H9 (cell line): ENCODE results near the gene LAMB1. TPM values are rescaled to one million over a fixed set of nuclear protein-coding genes. Genes with fewer than 3 reads are reported as not detected.

ENCODE experiments used
- DNase-seq: peaks from one replicate; pipeline ENCODE4 v3.0.0-alpha.2; 2017
- H2AFZ ChIP-seq: one replicate; pipeline ENCODE4 v1.6.1; 2013; ENCODE audit warnings: mild to moderate bottlenecking, low read length, control low read depth, moderate library complexity
- H2AK5ac ChIP-seq: 2 replicates; pipeline ENCODE4 v1.6.1; 2013; ENCODE audit warnings: low read length, control low read depth, mixed read lengths; ENCODE audit not compliant: insufficient read length
- H2BK120ac ChIP-seq: one replicate; pipeline ENCODE4 v1.6.1; 2013; ENCODE audit warnings: low read depth, mild to moderate bottlenecking, low read length, control low read depth, inconsistent platforms; ENCODE audit not compliant: poor library complexity, severe bottlenecking
- H2BK12ac ChIP-seq: 2 replicates; pipeline ENCODE4 v1.6.1; 2013; ENCODE audit warnings: low read length, control low read depth, mixed read lengths, low read depth; ENCODE audit not compliant: insufficient read length
- H2BK15ac ChIP-seq: 2 replicates; pipeline ENCODE4 v1.6.1; 2013; ENCODE audit warnings: low read depth, low read length, control low read depth
- H2BK20ac ChIP-seq: one replicate; pipeline ENCODE4 v1.6.1; 2013; ENCODE audit warnings: low read depth, mild to moderate bottlenecking, low read length, control low read depth, inconsistent platforms; ENCODE audit not compliant: poor library complexity, severe bottlenecking
- H2BK5ac ChIP-seq: 2 replicates; pipeline ENCODE4 v1.6.1; 2013; ENCODE audit warnings: low read length, control low read depth, mixed read lengths; ENCODE audit not compliant: insufficient read length
- H3K14ac ChIP-seq: 2 replicates; pipeline ENCODE4 v1.6.1; 2013; ENCODE audit warnings: low read length, control low read depth; ENCODE audit not compliant: insufficient read depth
- H3K18ac ChIP-seq: 2 replicates; pipeline ENCODE4 v1.6.1; 2013; ENCODE audit warnings: low read depth, mild to moderate bottlenecking, mixed read lengths, low read length, control low read depth; ENCODE audit not compliant: insufficient read length
- H3K23ac ChIP-seq: 2 replicates; pipeline ENCODE4 v1.6.1; 2013; ENCODE audit warnings: low read length, control low read depth, mixed read lengths, low read depth; ENCODE audit not compliant: insufficient read length
- H3K23me2 ChIP-seq: 2 replicates; pipeline ENCODE4 v1.6.1; 2013; ENCODE audit warnings: low read depth, mild to moderate bottlenecking, mixed read lengths, low read length, control low read depth; ENCODE audit not compliant: insufficient read length, poor library complexity, severe bottlenecking
- H3K27ac ChIP-seq: 2 replicates; pipeline ENCODE4 v1.5.1; 2013; ENCODE audit warnings: low read length, control low read depth, mixed read lengths, low read depth; ENCODE audit not compliant: insufficient read length
- H3K27me3 ChIP-seq: 2 replicates; pipeline ENCODE4 v1.6.1; 2013; ENCODE audit warnings: low read length, control low read depth, inconsistent platforms; ENCODE audit not compliant: insufficient read depth
- H3K4ac ChIP-seq: 2 replicates; pipeline ENCODE4 v1.6.1; 2013; ENCODE audit warnings: low read depth, mild to moderate bottlenecking, control low read depth, inconsistent platforms, low read length, moderate library complexity
- H3K4me1 ChIP-seq: 2 replicates; pipeline ENCODE4 v1.6.1; 2013; ENCODE audit warnings: low read length, control low read depth, inconsistent platforms; ENCODE audit not compliant: insufficient read depth
- H3K4me2 ChIP-seq: 2 replicates; pipeline ENCODE4 v1.6.1; 2013; ENCODE audit warnings: low read length, control low read depth, mixed read lengths; ENCODE audit not compliant: insufficient read length, insufficient read depth
- H3K56ac ChIP-seq: 2 replicates; pipeline ENCODE4 v1.6.1; 2013; ENCODE audit warnings: low read depth, mild to moderate bottlenecking, mixed read lengths, low read length, control low read depth; ENCODE audit not compliant: insufficient read length
- H3K79me1 ChIP-seq: 2 replicates; pipeline ENCODE4 v1.6.1; 2013; ENCODE audit warnings: low read depth, mild to moderate bottlenecking, moderate library complexity, low read length, control low read depth, inconsistent platforms; ENCODE audit not compliant: insufficient read depth, poor library complexity, severe bottlenecking
- H3K79me2 ChIP-seq: 2 replicates; pipeline ENCODE4 v1.6.1; 2013; ENCODE audit warnings: low read length, control low read depth, inconsistent platforms; ENCODE audit not compliant: insufficient read depth
- H3K9ac ChIP-seq: 2 replicates; pipeline ENCODE4 v1.6.1; 2013; ENCODE audit warnings: low read length, control low read depth, mixed read lengths; ENCODE audit not compliant: insufficient read length; ENCODE audit errors: extremely low read depth
- H3K9me3 ChIP-seq: one replicate; pipeline ENCODE4 v1.6.1; 2013; ENCODE audit warnings: low read depth, low read length, inconsistent platforms; ENCODE audit not compliant: control insufficient read depth
- H3T11ph ChIP-seq: one replicate; pipeline ENCODE4 v1.6.1; 2013; ENCODE audit warnings: mild to moderate bottlenecking, low read length, control low read depth, inconsistent platforms
- H4K20me1 ChIP-seq: one replicate; pipeline ENCODE4 v1.6.1; 2013; ENCODE audit not compliant: control insufficient read depth, insufficient read length, insufficient read depth
- H4K5ac ChIP-seq: 2 replicates; pipeline ENCODE4 v1.6.1; 2013; ENCODE audit warnings: low read depth, mild to moderate bottlenecking, mixed read lengths, low read length, control low read depth; ENCODE audit not compliant: insufficient read length
- H4K8ac ChIP-seq: replicated peaks from 2 replicates; pipeline ENCODE4 v1.6.1; 2013; ENCODE audit warnings: low read length, control low read depth, mixed read lengths, low read depth; ENCODE audit not compliant: insufficient read length
- H4K91ac ChIP-seq: 2 replicates; pipeline ENCODE4 v1.6.1; 2013; ENCODE audit warnings: low read depth, mild to moderate bottlenecking, moderate library complexity, mixed read lengths, low read length, control low read depth; ENCODE audit not compliant: insufficient read length
- H3K27ac Mint-ChIP-seq, 3 experiments: 2 replicates in 2 of 3; 3 replicates in 1 of 3; pipeline ENCODE4 v1.8.0; 2020 to 2021; ENCODE audit warnings: mixed read lengths in 3 of 3, mild to moderate bottlenecking in 1 of 3, moderate library complexity in 1 of 3
- H3K27me3 Mint-ChIP-seq: 2 replicates; pipeline ENCODE4 v1.8.0; 2021; ENCODE audit warnings: low read depth, mild to moderate bottlenecking, moderate library complexity, mixed read lengths
- H3K36me3 Mint-ChIP-seq, 3 experiments: 2 replicates in 2 of 3; 3 replicates in 1 of 3; pipeline ENCODE4 v1.8.0; 2020 to 2021; ENCODE audit warnings: low read depth in 3 of 3, mixed read lengths in 3 of 3; ENCODE audit not compliant: insufficient read depth in 1 of 3
- H3K4me1 Mint-ChIP-seq, 2 experiments: 2 replicates each; pipeline ENCODE4 v1.8.0; 2020; ENCODE audit warnings: mixed read lengths in 2 of 2
- H3K4me3 Mint-ChIP-seq, 2 experiments: 2 replicates in 1 of 2; 3 replicates in 1 of 2; pipeline ENCODE4 v1.8.0; 2020 to 2021; ENCODE audit warnings: mild to moderate bottlenecking in 2 of 2, mixed read lengths in 2 of 2, moderate library complexity in 1 of 2
- H3K9me3 Mint-ChIP-seq, 2 experiments: 2 replicates in 1 of 2; 3 replicates in 1 of 2; pipeline ENCODE4 v1.8.0; 2020; ENCODE audit warnings: mild to moderate bottlenecking in 2 of 2, mixed read lengths in 2 of 2, moderate library complexity in 1 of 2
- WGBS: extraction: QIAGEN DNeasy Blood & Tissue Kit; methylation state at CpG from one replicate; pipeline ENCODE4 v1.1.7; 2013; ENCODE audit warnings: missing lambda C conversion rate, low lambda C conversion rate, mixed read lengths; ENCODE audit not compliant: insufficient read length; ENCODE audit errors: extremely low coverage; 5-methylcytosine and 5-hydroxymethylcytosine counted together
- total RNA-seq: library from RNA; stranded (reverse); gene quantifications from 2 replicates; pipeline ENCODE4 v1.2.1, GENCODE V29; 2021
- TF ChIP-seq, protein P1 (sequence below): fragments of 200-600 bp; sonication (generic); conservative IDR thresholded peaks from 3 replicates; pipeline ENCODE4 v1.8.0; 2021; ENCODE audit warnings: antibody characterized with exemption, mild to moderate bottlenecking

LAMB1 gene
- total RNA-seq, 1 experiment from 2014 or later: 75.8 TPM

DNA sequence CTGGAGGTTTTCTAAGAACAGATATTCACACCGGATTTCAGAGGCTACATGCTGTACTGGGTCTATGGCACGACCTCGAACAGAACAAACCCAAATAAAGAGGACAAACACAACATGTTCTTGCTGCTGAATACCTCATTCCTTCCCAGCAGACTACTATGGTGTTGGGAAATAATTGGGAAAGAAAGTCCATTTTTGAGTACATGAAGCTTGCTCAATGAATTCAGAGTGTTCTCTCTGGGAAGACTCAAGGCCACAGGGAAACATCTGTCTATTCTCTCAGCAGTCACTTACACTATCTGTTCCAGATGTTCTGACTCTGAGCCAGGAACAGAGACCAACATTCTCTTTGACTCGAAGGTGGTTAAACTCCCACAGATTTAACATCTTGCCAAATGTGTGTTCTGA is 30.9 kb downstream of the LAMB1 start:
- Mint-ChIP-seq H3K4me1 (peaks cover 20 to 23% of the 10 kb centered on the region in 2 experiments), H3K4me3 (no peak overlapping the region), H3K27me3 (no peaks in the 10 kb centered on the region), H3K9me3 (no peaks in the 10 kb centered on the region), H3K27ac (no peak overlapping the region; a peak in 1 of 7 replicates), H3K36me3 (peaks cover 19 to 61% (median 44%) of the 10 kb centered on the region in 3 experiments; a peak in 6 of 7 replicates)
- Histone ChIP-seq H2BK20ac (no peak overlapping the region), H3K4me2 (no peak overlapping the region), H2AK5ac (no peak overlapping the region), H3K79me1 (no peaks in the 10 kb centered on the region), H2BK12ac (no peak overlapping the region), H2BK5ac (no peak overlapping the region), H3K23me2 (no peaks in the 10 kb centered on the region), H3K27me3 (no peaks in the 10 kb centered on the region), H4K8ac (no peak overlapping the region), H3K27ac (no peak overlapping the region), H3K9me3 (no peaks in the 10 kb centered on the region), H3K4me1 (peaks cover 9% of the 10 kb centered on the region; the same call in 1 of the 2 replicates), H4K20me1 (no peaks in the 10 kb centered on the region), H3K56ac (no peak overlapping the region), H3K9ac (no peak overlapping the region), H3K18ac (no peak overlapping the region), H2BK120ac (no peak overlapping the region), H2BK15ac (no peak overlapping the region), H2AFZ (no peak overlapping the region), H3T11ph (no peak overlapping the region), H4K91ac (no peak overlapping the region), H4K5ac (no peak overlapping the region), H3K79me2 (no peaks in the 10 kb centered on the region), H3K14ac (no peak overlapping the region), H3K23ac (no peak overlapping the region), H3K4ac (no peak overlapping the region)
- no peak for DNase-seq
- TF ChIP-seq, protein P1, sequence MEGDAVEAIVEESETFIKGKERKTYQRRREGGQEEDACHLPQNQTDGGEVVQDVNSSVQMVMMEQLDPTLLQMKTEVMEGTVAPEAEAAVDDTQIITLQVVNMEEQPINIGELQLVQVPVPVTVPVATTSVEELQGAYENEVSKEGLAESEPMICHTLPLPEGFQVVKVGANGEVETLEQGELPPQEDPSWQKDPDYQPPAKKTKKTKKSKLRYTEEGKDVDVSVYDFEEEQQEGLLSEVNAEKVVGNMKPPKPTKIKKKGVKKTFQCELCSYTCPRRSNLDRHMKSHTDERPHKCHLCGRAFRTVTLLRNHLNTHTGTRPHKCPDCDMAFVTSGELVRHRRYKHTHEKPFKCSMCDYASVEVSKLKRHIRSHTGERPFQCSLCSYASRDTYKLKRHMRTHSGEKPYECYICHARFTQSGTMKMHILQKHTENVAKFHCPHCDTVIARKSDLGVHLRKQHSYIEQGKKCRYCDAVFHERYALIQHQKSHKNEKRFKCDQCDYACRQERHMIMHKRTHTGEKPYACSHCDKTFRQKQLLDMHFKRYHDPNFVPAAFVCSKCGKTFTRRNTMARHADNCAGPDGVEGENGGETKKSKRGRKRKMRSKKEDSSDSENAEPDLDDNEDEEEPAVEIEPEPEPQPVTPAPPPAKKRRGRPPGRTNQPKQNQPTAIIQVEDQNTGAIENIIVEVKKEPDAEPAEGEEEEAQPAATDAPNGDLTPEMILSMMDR: no peak
- no CpG with 5 or more reads among the region's 4 CpGs for WGBS
